ENCODE results near the gene CTLA4.

- TF ChIP-seq POLR2A (IDR thresholded peaks at IDR 0.05; ENCODE audit: low read length) (no peak), GATA1 (IDR thresholded peaks at IDR 0.05; ENCODE audit: low read depth, low read length) (no peak)
Observed at GRCh38 chr2:203918839-203919238, 51.3 kb downstream of the CTLA4 start.

Data from erythroblast (primary cell).